ENCODE data around the gene UBE2D1.

DNA sequence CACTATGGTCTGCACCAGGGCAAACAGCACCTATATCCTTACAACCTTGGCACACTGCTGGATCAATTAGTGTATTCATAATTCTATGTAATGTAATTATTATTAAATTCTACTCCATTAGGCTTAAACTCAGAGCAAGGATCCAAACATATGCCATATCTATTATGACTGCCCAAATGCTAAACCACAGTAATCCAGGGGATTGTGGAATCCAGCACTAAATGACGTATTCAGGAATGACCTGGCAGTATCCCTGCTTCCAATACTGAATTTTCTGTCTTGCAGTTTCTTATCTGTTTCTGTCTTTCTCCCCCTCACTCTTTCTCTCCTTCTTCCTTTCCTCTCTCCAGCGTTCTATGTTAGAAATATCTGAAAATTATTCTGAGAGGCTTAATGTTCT is 16.5 kb upstream of the UBE2D1 start:
- TF ChIP-seq, protein P1, sequence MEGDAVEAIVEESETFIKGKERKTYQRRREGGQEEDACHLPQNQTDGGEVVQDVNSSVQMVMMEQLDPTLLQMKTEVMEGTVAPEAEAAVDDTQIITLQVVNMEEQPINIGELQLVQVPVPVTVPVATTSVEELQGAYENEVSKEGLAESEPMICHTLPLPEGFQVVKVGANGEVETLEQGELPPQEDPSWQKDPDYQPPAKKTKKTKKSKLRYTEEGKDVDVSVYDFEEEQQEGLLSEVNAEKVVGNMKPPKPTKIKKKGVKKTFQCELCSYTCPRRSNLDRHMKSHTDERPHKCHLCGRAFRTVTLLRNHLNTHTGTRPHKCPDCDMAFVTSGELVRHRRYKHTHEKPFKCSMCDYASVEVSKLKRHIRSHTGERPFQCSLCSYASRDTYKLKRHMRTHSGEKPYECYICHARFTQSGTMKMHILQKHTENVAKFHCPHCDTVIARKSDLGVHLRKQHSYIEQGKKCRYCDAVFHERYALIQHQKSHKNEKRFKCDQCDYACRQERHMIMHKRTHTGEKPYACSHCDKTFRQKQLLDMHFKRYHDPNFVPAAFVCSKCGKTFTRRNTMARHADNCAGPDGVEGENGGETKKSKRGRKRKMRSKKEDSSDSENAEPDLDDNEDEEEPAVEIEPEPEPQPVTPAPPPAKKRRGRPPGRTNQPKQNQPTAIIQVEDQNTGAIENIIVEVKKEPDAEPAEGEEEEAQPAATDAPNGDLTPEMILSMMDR (IDR thresholded peaks at IDR 0.05; ENCODE audit: extremely low read depth in 1 of 2, insufficient read depth in 1 of 2, low read depth in 1 of 2, low read length in 2 of 2), result no peak
- TF ChIP-seq EZH2 (IDR thresholded peaks at IDR 0.05; ENCODE audit: borderline replicate concordance, low read depth, low read length, severe bottlenecking) (no peak), POLR2A (IDR thresholded peaks at IDR 0.05; ENCODE audit: low read depth, low read length) (no peak), POLR2AphosphoS5 (IDR thresholded peaks at IDR 0.05; ENCODE audit: insufficient read depth, low read depth, low read length) (no peak), MYC (IDR thresholded peaks at IDR 0.05; ENCODE audit: low read depth, low read length) (no peak), JUN (IDR thresholded peaks at IDR 0.05; ENCODE audit: borderline replicate concordance, insufficient read depth, insufficient read length, low read depth) (no peak), FOS (IDR thresholded peaks at IDR 0.05; ENCODE audit: borderline replicate concordance, insufficient read depth, low read length) (no peak)
- TF ChIP-seq, protein P2, sequence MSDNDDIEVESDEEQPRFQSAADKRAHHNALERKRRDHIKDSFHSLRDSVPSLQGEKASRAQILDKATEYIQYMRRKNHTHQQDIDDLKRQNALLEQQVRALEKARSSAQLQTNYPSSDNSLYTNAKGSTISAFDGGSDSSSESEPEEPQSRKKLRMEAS (IDR thresholded peaks at IDR 0.05; ENCODE audit: insufficient read depth, insufficient read length), result no peak
